Endometrium (tissue), 2 donors: ENCODE data around the gene LIMS4.
"Not testable (repeated sequence)": the region's sequence is repeated elsewhere in the genome, so short reads cannot be mapped to it uniquely, and the experiment has no call there.

Experiments used
- FAIRE-seq: peaks from 2 replicates; lab custom pipeline; 2012; peaks lifted over from hg19 to GRCh38; lab: Jason Lieb, UNC
- donor health status: control.
- donor health status: control.

Gene LIMS4

DNA sequence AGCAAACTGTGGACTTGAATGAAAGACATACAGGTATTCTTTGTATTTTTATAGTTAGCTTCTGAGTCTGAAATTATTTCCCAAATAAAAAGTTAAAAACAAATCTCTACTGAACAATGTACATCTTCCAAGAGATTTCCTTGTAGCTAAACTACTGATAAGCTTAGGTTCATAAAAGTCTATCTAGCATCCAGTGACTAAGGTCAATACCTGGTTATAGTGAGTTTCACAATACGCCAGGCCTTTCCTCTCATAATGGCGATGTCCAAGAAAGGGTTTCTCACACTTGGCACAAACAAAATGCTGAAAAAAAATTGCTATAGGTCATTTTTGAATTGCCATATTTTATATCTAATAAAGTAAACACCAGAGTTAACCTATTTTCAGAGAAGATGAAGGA, 21.7 kb downstream of the LIMS4 start:
- FAIRE-seq, result not testable (repeated sequence)

DNA sequence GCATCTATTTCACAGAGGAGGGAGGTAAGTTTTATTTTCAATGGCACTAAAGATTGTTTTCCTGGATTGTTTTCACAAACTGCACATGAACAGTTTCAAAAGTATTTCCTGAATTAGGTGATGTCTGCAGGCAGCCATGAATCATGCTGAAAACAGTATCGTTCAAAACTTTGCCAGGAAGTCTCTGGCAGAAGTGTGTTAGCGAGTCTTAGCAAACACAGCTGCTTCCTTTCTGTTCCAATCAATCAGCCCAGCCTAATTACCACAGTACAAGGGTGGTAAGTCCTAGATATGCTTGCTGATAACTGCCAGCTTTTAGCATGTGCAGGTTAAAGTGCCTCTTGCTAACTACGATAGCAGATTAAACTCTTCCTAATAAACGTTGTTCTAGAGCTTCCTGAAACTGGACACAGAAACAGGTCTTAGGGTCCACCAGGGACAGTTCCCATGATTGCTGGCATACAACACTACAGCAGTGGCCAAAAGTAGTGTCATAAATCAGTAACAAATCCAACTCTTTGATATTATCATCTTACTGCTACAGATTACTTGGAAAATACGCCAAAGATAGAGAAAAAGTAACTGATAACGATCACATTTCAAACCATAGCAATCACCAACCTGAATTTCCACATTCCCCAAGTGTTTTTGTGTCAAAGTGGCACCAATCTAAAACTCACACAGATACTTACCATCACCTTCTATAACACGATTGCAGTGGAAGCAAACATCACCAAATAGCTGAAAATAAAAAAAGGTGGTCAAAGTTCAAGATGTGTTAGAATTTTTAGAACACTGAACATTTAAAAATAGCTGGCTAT, 23.3 kb downstream of the LIMS4 start:
- not testable (repeated sequence) for FAIRE-seq

DNA sequence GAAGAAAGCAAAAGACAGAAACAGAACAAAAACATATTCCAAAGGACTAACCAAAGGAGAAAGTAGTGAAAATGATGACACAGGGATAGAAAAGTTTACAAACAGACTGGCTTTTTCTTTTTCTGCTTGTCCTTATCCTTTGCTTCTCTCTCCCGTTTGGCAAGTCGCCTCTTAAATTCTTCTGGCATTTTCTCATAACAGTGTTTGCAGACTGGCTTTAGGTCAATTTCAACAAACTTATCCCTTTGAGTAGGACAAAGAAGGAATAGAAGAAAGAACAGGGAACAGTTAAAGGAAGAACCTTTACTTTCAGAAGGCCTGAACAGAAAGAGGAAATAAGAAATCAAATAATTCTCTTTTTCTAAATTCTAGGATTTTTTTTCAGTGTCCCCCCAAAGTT, 26.0 kb downstream of the LIMS4 start:
- not testable (repeated sequence) for FAIRE-seq

DNA sequence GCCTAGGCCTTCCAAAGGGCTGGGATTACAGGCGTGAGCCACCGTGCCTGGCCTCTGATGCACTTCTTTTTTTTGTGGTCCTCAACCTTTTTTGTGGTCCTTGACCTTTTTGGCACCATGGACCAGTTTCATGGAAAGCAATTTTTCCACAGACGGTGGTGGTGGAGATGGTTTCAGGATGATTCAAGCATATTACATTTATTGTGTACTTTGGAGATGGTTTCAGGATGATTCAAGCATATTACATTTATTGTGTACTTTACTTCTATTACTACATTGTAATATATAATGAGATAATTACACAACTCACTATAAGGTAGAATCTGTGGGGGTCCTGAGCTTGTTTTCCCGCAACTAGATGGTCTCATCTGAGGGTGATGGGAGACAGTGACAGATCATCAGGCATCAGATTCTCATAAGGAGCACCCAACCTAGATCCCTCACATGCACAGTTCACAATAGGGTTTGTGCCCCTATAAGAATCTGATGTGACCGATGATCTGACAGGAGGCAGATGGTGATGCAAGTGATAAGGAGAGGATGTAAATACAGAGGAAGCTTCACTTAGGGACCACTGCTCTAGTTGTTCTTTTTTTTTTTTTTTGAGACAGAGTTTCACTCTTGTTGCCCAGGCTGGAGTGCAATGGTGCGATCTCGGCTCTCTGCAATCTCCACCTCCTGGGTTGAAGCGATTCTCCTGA, 29.2 kb downstream of the LIMS4 start:
- FAIRE-seq, result not testable (repeated sequence)

DNA sequence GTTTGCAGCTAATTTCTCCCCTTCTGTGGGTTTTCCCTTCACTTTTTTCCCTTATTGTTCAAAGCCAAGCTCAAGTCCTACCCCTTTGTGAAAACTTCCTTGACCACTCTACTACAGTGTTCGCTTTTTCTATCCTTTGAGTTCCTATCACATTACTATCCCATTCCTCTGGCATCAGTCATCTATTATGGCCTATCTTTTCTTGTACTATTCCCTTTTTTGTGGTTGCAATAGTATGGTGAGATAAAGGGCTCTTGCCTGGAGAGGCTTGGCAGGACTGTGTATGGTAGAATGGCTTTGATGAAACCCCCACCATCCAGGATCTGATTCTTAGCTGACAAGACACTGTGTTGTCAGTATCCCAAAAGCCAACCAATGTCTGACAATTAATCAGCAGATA, 30.7 kb downstream of the LIMS4 start:
- FAIRE-seq, result not testable (repeated sequence)

DNA sequence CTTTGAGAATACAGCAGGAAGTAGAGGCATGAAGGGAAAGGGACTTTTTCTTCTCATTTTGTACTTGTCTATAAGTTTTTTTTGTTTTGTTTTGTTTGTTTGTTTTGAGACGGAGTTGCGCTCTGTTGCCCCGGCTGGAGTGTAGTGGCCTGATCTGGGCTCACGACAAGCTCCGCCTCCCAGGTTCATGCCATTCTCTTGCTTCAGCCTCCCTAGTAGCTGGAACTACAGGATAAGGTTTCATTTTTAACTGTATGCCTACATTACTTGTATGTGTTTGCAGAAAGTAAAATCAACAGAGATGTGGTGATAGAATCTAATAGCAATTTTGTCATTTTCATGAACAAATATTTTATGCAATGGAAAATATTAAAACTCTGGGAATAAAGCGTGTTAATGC, 38.1 kb downstream of the LIMS4 start:
- FAIRE-seq, result not testable (repeated sequence)

DNA sequence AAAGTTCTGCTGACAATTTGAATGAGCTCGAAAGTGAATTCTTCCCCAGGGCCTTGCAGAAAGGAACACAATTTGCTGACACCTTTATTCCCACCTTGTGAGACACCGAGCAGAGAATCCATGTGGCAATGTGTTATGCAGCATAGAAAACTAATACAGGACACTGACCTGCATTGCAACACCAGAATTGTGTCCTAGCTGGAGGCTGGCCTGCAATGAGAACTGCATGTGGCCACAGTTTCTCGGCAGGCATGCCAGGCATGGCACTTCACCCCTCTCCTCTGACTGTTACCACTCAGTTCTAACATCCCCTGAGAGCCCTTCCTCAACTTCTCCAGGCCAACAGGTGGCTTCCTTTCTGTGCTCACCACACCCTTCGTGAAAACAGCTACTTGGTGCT, 46.9 kb downstream of the LIMS4 start:
- FAIRE-seq, result not testable (repeated sequence)

DNA sequence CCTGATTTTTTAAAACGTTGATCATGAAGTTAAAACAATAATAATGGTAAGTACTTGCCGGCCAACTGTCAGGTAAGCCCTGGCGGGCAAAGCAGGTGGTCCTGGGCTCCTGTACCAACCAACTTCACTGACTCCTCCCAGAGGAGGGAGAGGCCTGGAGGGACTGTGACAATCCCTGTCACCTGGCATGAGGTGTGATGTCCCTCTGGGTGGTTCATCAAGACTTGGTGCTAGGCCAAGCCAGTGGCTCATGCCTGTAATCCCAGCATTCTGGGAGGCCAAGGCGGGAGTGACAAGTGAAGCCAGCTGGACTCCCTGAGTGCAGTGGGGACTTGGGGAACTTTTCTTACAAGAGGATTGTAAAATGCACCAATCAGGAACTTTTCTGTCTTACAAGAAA, 48.2 kb downstream of the LIMS4 start:
- FAIRE-seq, result not testable (repeated sequence)

DNA sequence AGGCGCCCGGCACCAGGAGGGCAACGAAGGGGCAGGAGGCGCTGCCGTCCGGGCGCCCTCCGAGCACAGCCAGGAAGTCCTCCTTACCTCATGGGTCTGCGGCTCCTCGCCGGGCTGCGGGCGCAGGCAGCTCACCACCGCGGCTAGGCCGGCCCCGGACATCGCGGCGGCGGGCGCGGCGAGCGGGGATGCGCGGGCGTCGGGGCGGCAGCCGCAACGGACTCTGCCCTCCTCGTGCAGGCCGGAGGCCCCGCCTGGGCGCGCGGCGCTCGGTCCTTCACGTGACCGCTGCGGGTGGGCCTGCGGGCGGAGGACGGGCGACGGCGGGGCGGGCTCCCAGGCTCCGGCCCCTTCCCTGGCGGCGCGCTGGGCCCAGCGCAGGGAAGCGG, 49.0 kb downstream of the LIMS4 start:
- not testable (repeated sequence) for FAIRE-seq

DNA sequence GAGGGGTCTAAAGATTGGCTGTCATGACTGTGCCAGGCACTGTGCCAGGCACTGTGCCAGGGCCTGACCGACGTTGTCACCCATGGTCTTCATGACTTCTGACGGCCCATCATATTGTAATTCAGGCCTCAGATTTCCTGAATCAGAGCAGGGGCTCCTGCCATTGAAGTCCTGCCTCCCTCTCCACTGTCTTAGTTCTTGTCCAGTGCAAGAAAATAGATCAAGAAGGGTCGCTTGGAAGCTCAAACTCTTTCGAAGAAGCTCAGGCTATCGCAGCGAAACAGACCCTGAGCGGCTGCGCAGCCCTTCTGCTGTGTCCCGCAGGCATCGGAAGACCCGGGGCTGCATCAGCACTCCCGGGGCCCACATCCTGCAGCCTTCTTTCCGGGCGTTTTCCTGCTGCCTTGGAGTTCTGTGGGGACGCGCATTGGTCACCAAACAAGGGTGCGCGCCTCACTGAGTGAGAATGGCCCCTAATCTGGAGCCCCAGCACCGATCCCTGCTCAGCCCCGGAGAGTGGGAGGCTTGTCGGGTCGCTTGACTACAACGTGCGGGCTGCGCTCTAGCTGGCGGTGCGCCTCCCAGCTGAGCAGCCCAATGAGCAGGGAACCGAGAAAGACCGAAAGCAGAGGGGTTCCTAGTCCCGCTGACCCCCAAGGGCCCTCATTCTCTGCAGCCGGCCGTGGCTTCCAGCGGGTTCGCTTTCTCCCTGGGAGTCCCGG, 49.6 kb downstream of the LIMS4 start:
- not testable (repeated sequence) for FAIRE-seq

DNA sequence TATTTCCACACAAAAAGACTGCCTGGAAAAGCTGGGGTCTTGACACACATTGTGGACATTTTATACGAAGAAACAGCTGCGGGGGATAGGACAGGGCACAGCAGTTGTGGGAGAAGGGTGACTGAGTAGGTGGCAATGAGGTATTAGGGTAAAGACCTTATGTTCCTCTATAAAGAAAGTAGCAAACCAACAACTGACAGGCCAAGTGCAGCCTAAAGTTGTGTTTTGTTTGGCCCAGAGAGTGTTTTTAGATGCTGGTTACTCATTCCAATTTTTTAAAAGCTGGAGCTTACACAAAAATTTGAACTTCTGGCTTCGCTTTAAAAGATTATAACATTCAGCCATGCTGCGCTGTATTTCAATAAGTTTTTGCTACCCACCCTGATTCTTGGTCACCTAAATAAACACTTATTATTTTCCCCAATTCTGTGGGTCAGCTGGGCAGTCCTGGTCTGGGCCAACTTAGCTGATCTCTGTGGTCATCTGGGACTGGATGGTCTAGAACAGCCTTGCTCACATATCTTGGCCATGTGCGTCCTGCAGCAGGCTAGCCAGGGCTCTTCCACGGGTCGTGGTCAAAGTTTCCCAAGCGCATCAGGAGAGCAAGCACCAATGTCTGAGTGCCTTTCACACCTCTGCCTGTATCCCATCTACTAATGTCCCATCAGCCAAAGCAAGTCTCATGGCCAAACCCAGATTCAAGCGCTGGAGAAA, 51.8 kb downstream of the LIMS4 start:
- FAIRE-seq, result not testable (repeated sequence)

DNA sequence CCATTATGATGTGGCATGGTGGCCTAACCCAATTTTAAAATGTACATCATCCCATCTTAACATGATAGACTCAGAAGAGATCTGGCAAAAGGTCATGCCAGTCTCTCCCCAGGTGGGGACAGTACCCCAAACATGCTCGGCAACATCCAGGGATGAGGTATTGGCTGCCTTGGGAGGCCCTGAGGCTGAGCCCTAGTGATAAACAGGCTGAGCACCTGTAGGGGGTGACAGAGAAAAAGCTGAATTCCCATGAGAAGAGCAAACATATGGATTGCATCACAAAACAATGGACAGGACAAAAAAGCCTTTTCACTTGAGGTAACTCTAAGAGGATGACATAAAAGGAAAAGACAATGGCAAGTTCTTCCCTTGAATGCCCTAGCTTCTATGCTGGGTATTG, 65.5 kb downstream of the LIMS4 start:
- FAIRE-seq, result not testable (repeated sequence)

DNA sequence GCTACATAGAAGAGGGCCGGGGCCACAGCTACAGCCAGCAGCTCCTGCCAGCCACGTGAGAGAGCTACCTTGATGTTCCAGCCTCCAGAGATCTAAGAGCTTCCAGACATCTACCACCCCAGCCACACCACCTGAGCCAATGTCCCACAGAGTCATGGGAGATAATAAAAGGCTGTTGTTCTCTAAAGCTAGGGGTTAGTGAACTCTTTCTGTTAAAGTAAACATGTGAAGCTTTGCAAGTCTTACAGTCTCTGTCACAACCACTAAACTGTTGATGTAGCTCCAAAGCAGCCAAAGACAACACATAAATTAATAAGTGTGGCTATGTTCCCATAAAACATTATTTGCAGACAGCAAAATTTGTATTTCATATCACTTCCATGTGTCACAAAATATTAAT, 67.6 kb downstream of the LIMS4 start:
- not testable (repeated sequence) for FAIRE-seq

DNA sequence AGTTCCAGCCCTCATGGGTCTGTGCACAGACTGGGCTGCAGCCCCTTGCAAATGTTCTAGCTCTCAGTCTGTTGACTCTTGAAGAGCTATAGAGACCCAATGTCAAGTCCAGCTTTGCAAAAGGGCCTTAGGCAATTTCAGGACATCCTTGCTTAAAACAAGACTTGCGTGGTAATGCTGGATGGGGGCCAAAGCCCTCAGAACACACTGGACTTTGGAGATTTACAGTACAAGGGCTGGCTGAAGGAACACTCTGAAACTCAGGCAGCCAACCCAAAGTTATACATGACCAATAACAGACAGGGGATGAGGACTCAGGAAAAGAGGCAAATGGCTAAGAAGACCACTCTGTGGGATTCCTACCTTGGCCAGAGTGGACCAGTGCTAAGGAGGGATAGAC, 68.4 kb downstream of the LIMS4 start:
- not testable (repeated sequence) for FAIRE-seq

DNA sequence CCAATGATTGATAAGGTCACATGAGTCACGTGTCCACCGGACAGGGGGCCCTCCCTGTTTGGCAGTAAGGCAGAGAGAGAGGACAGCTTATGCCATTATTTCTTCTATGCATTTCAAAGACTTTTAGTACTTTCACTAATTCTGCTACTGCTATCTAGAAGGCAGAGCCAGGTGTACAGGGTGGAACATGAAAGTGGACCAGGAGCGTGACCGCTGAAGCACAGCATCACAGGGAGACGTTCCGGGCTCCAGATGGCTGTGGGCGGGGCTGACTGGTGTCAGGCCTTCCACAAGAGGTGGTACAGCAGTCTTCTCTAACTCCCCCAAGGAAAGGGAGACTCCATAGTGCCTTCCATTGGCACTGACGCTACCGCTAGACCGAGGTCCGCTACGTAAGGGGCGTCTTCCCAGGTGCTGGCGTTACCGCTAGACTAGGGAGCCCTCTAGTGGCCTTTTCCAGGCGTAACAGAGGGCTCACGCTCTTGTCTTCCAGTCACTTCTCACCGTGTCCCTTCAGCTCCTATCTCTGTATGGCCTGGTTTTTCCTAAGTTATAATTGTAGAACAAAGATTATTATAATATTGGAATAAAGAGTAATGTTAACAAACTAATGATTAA, 71.5 kb downstream of the LIMS4 start:
- FAIRE-seq, result not testable (repeated sequence)

DNA sequence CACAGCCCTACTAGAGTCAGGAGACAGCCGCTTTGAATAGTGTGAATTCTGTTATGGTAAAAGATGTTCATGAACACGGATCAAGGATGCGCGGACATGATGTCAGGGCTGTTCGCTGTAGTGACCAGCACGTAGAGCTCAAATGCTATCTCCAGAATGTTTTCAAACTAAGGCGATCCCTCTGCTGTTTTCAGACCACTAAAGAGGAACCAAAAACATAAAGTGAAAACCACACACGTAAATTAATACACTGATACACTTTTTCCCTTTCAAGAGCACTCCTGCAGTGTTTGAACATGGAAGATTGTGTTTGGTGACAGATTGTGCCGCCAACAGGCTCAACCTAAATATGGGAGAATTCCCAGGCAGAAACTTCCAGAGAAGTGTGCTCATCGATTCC, 73.2 kb downstream of the LIMS4 start:
- not testable (repeated sequence) for FAIRE-seq

DNA sequence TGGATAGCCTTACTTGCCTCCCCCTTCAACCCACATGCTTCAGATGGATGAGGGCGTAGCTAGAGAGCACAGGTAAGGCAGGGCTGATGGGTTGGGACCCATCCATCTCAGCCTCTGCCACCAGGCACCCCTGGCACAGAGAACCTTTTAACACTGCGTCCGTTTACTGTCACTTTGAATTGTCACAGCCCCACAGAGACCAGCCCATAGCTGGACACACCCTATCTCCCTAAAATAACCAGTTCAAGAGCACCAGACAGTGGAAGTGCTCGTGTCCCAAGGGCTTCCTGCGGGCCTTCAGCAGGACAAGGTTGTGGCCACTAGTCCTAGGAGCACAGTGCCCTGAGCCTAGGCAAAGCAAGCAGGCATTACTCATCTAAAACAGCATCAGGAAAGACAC, 76.6 kb downstream of the LIMS4 start:
- FAIRE-seq, result not testable (repeated sequence)
